ENCODE results near the gene DDX49. TPM values are rescaled to one million over a fixed set of nuclear protein-coding genes. Genes with fewer than 3 reads are reported as not detected.
A peak's percentile ranks its signal among the peaks of the same experiment; 100 is the strongest.
"Not testable (repeated sequence)": the region's sequence is repeated elsewhere in the genome, so short reads cannot be mapped to it uniquely, and the experiment has no call there.

Gene DDX49
- total RNA-seq, 1 donor from 2014 or later: 19.2 TPM

GRCh38 chr19:18905513-18906236, 13.8 kb upstream of the DDX49 start:
- DNase-seq (no peak), ATAC-seq (ENCODE audit: poor library complexity) (no peak)
- intact Hi-C loops (cut with DNase I): no loop called here

DNA sequence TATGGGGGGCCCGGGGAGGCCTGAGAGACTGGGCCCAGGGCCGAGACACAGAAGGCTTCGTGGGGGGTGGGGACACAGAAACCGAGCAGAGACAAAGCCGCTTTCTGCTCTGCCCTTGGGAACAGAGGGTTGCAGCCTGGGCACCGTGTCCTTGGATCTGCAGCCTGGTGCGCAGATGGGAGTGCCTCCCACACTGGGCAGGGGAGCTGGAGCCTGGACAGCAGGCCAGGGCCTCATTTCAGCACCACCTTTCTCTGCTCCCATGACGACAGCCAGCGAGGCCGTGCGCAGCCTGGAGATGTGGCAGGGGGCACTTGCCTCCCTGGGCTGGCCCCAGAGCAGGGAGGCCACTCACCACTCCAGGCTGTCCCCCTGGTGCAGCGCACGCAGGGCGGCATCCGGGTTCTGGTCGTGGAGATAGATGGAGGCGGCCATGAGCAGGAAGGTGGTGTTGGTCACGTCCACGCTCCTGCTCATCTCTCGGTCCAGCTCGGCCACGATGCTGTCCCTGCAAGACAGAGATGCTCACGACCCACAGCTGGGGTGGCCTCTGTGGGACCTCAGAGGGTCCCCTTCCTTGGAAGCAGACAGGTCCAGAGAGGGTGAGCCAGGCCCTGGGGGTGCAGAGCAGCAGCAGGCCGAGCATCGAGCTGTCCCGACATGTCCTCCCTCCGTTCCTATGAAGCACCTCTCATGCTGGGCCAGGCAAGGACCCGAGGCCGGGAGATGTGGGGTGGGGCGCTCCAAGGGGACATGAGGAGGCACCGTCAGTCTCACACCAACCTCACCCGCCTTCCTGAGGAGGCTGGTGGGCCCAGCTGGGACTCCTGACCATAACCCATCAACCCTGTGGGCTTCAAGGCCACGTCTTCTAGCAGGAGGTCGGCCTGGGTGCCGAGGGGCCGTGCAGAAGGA, 12.7 kb upstream of the DDX49 start:
- ATAC-seq (ENCODE audit: poor library complexity): no peak
- no peak for DNase-seq
- intact Hi-C loops (cut with DNase I): no loop called here

GRCh38 chr19:18908917-18909619, 10.4 kb upstream of the DDX49 start:
- intact Hi-C loops (cut with DNase I): no loop called here
- no peak for ATAC-seq (ENCODE audit: poor library complexity)
- no peak for DNase-seq

- DNase-seq: no peak
- no peak for ATAC-seq (ENCODE audit: poor library complexity)
- intact Hi-C loops (cut with DNase I): no loop called here
These were observed 9.5 kb upstream of the DDX49 start for GRCh38 chr19:18910010-18910409.

DNA sequence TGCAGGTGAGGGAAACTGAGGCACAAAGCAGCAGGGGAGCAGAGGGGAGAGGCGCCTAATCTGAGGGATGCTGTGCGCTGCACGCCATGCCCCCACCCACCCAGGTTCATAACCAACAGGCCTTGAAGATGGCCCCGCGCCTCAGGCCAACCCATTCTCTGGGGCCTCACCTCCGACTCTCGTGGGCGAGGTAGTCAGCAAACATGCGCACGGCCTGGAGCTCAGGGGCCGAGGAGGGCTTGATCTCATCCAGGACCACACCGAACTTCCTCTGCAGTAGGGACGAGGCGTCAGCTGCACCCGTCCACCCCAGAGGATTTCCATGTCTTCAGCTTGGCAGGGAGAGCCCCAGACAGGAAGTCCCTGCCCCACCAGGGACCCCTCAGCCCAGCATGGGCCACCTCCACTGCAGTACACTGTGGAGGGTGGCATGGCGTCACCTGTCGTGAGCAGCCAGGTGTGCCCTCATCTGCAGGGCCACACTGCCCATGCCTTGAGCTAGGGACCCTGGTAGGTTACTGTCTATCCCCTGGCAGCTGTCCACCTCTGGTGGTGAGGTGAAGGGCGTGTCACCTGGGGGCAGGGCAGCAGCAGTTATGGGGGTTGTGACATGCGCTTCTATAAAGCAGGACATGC, 8.6 kb upstream of the DDX49 start:
- intact Hi-C loops (cut with DNase I): no loop called here
- no peak for DNase-seq
- no peak for ATAC-seq (ENCODE audit: poor library complexity)

DNA sequence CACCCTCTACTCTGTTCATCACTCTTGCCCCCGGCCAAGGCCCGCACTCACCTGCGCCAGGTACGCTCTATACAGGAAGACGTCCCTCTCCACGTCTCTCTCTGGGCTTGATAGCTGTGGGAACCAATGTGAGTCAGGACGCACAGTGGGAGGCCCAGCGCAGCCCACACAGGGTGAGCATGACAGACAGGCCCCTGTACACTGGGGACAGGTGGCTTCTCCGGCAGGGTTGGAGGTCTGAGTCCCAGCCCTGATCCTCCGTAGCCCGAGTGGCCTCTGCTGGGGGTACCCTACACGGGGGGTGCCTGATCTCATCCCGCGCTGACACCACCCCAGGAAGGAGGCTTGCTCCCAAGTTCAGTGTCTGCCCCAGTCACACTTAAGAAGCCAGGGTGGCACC, 6.6 kb upstream of the DDX49 start:
- intact Hi-C loops (cut with DNase I): no loop called here
- ATAC-seq (ENCODE audit: poor library complexity): no peak
- DNase-seq: no peak

DNA sequence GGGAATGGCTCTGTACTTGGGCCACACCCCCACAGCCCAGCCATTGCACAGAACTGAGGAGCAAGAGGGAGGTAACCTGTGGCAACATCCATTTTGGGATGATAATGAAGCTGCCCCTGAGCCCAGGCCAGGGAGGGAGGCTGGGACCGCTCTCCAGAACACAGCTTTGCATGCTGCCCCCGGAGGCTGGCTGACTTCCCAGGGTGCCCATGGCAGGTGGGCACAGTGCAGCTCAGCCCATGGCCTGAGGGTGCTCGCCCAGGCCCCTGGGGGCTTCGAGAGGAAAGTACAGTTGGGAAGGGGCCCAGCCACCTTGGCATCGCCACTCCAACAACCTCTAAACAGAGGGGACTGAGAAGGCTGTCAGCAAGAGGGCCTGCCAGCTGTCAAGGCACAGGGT, 6.0 kb upstream of the DDX49 start:
- DNase-seq (no peak), ATAC-seq (ENCODE audit: poor library complexity) (no peak)
- intact Hi-C loops (cut with DNase I): no loop called here

DNA sequence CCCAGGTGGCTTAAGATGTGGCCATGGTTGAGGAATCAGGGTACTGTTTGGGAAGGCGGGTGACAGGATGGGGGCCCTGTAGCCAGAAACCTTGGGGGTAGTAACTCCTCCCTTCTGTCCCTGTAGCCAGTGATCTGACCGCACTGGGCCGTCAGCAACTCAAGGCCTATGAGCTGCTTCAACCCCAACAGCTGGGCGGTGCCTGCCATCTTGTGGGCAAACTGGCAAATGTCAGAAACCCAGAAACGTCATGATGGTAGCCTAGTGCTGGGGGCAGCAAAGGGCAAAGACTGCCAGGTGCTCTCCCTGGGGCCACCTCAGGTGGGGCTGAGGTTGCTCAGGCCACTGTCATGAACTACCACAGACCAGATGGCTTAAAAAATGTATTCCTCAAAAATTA, 3.9 kb upstream of the DDX49 start:
- intact Hi-C loops (cut with DNase I): no loop called here
- DNase-seq (peak; percentile 55), ATAC-seq (ENCODE audit: poor library complexity) (no peak)

DNA sequence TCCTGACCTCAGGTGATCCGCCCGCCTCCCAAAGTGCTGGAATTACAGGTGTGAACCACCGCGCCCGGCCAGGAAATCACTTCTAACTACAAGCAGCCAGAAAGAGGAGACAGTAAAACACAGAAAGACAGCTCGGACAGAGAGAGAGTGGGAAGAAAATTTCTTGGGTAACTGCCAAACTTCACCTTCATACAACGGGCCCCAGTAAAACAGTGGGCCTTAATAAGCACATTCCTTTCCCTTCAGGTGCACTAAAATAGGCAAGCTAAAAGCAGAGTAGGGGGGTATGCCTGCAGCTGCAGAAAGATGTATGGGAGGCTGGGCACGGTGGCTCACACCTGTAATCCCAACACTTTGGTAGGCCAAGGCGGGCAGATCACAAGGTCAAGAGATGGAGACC, 1.9 kb upstream of the DDX49 start:
- ATAC-seq (ENCODE audit: poor library complexity); DNase-seq; intact Hi-C loops (cut with DNase I): not testable (repeated sequence)

- ATAC-seq (ENCODE audit: poor library complexity): no peak
- intact Hi-C loops (cut with DNase I): no loop called here
- no peak for DNase-seq
These were observed 342 bp downstream of the DDX49 start for GRCh38 chr19:18919900-18920214.

DNA sequence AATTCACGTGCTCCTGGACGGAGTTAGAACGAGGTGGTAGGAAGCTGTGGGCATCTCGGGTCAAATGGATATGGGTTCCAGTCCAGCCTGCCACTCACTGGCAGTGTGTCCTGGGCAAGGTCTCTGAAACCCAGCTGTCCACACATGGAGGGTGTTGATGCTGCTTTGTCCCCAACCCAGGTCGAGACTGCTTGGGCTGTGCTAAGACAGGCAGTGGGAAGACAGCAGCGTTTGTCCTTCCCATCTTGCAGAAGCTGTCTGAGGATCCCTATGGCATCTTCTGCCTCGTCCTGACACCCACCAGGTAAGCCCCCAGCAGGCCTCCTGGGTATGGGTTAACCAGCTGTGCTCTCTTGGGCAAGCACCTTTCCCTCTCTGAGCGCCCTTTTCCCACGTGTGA, 885 bp downstream of the DDX49 start:
- ATAC-seq (ENCODE audit: poor library complexity): no peak
- intact Hi-C loops (cut with DNase I): no loop called here
- DNase-seq: no peak

- DNase-seq: no peak
- intact Hi-C loops (cut with DNase I): no loop called here
- ATAC-seq (ENCODE audit: poor library complexity): no peak
These were observed 2.1 kb downstream of the DDX49 start for GRCh38 chr19:18921593-18921992.

DNA sequence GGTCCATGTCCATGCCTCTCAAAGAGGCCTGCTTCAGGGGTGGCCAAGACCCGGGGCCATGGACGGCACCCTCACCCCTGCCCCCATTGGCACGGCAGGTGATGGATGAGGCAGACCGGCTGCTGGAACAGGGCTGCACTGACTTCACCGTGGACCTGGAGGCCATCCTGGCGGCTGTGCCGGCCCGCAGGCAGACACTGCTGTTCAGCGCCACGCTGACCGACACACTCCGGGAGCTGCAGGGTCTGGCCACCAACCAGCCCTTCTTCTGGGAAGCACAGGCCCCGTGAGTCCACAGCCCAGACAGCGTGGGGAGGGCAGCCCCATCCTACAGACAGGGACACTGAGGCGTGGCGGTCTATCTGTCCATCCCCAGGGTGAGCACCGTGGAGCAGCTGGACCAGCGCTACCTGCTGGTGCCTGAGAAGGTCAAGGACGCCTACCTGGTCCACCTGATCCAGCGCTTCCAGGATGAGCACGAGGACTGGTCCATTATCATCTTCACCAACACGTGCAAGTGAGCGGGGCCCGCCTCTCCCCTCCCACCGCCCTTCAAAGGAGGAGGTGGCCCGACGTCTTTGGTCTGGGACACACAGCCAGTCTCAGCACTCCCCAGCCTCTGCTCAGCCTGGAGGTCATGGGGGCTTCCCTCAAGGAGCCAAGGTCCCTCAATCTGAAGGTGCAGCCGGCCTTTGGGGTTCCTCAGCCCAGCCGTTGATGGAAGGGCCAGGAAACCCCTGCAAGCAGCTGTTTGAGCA, 2.9 kb downstream of the DDX49 start:
- intact Hi-C loops (cut with DNase I): no loop called here
- ATAC-seq (ENCODE audit: poor library complexity) (no peak), DNase-seq (no peak)

DNA sequence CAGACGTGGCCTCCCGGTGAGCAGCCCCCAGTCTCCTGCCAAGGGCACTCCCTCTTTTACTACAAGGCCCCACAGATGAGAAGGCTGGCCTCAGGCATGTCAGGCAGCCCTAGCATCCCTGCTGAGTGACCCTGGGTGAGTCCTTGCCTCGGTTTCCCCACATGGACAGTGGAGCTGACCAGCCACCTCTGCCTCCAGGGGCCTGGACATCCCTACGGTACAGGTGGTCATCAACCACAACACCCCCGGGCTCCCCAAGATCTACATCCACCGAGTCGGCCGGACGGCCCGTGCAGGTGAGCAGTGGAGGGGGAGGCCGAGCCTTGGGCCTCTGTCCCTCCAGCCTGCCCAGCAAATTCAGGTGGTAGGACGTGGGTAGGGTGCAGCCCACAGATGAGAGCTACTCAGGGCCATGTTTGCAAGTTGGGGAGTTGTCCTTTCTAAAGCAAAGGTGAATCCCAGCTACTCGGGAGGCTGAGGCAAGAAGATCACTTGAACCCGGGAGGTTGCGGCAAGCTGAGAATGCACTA, 5.2 kb downstream of the DDX49 start:
- intact Hi-C loops (cut with DNase I): no loop called here
- ATAC-seq (ENCODE audit: poor library complexity) (no peak), DNase-seq (no peak)

- intact Hi-C loops (cut with DNase I): no loop called here
- no peak for DNase-seq
- ATAC-seq (ENCODE audit: poor library complexity): no peak
These were observed 8.7 kb downstream of the DDX49 start for GRCh38 chr19:18928018-18928805.

- DNase-seq (no peak), ATAC-seq (ENCODE audit: poor library complexity) (no peak)
- intact Hi-C loops (cut with DNase I): no loop called here
These were observed 9.8 kb downstream of the DDX49 start for GRCh38 chr19:18929311-18929710.

GRCh38 chr19:18931316-18932162, 12.0 kb downstream of the DDX49 start:
- intact Hi-C loops (cut with DNase I): no loop called here
- ATAC-seq (ENCODE audit: poor library complexity) (no peak), DNase-seq (no peak)
